ENCODE data around the gene THEMIS.

GRCh38 chr6:127854009-127854408 lies 46.8 kb downstream of the THEMIS start:
- TF ChIP-seq, protein P1, sequence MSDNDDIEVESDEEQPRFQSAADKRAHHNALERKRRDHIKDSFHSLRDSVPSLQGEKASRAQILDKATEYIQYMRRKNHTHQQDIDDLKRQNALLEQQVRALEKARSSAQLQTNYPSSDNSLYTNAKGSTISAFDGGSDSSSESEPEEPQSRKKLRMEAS (IDR thresholded peaks at IDR 0.05) = no peak
- TF ChIP-seq EP300 (IDR thresholded peaks at IDR 0.05; ENCODE audit: borderline replicate concordance) (no peak), RAD21 (IDR thresholded peaks at IDR 0.05; ENCODE audit: low read depth) (peak; percentile 44), YY1 (IDR thresholded peaks at IDR 0.05; ENCODE audit: low read depth) (no peak), TEAD4 (IDR thresholded peaks at IDR 0.05) (no peak), CEBPB (IDR thresholded peaks at IDR 0.05) (no peak), EGR1 (IDR thresholded peaks at IDR 0.05) (no peak), ZBTB7A (IDR thresholded peaks at IDR 0.05; ENCODE audit: low read depth) (no peak), TAF1 (IDR thresholded peaks at IDR 0.05; ENCODE audit: low read depth) (no peak), USF1 (IDR thresholded peaks at IDR 0.05) (no peak)
